IgD-negative memory B cell (primary cell): ENCODE data around the gene STK35. TPM values are rescaled to one million over a fixed set of nuclear protein-coding genes. Genes with fewer than 3 reads are reported as not detected.

ENCODE experiments used
- H3K27ac Mint-ChIP-seq, 3 donors: one replicate each; pipeline ENCODE4 v1.8.0; 2020 to 2022; ENCODE audit warnings: mild to moderate bottlenecking in 3 of 3, mixed read lengths in 3 of 3, moderate library complexity in 1 of 3
- H3K27me3 Mint-ChIP-seq: one replicate; pipeline ENCODE4 v1.8.0; 2021; ENCODE audit warnings: mixed read lengths
- H3K36me3 Mint-ChIP-seq: one replicate; pipeline ENCODE4 v1.8.0; 2020; ENCODE audit warnings: mild to moderate bottlenecking, mixed read lengths
- H3K4me1 Mint-ChIP-seq, 3 donors: one replicate each; pipeline ENCODE4 v1.8.0; 2020 to 2022; ENCODE audit warnings: mixed read lengths in 3 of 3, mild to moderate bottlenecking in 1 of 3
- H3K4me3 Mint-ChIP-seq, 4 donors: one replicate each; pipeline ENCODE4 v1.8.0; 2020 to 2022; ENCODE audit warnings: mild to moderate bottlenecking in 4 of 4, mixed read lengths in 4 of 4, moderate library complexity in 3 of 4
- H3K9me3 Mint-ChIP-seq, 3 donors: one replicate each; pipeline ENCODE4 v1.8.0; 2020 to 2021; ENCODE audit warnings: mixed read lengths in 3 of 3, mild to moderate bottlenecking in 1 of 3
- polyA plus RNA-seq: library from polyadenylated mRNA; unstranded; fragments of 300-500 nt; fragmentation: Illumina TruSeq; gene quantifications from one replicate; pipeline ENCODE4 v1.2.3, GENCODE V29; 2021

The STK35 gene
- 5.0 TPM for polyA plus RNA-seq

GRCh38 chr20:2101057-2101864, at the start of gene STK35:
Gene STK35, plus strand, starts transcription at chr20:2101827. Its CDS starts 55 bp downstream, at chr20:2101882.
- Mint-ChIP-seq H3K27me3 (no peaks in the 10 kb centered on the region), H3K27ac (peak within 1 kb of the TSS; percentile 99 to 100 (median 100)), H3K9me3 (no peaks in the 10 kb centered on the region), H3K4me1 (peaks cover 28 to 33% (median 29%) of the 10 kb centered on the region in 3 donors), H3K4me3 (peak within 1 kb of the TSS; percentile 91 to 98 (median 96)), H3K36me3 (no peaks in the 10 kb centered on the region)

- Mint-ChIP-seq H3K36me3 (no peaks in the 10 kb centered on the region), H3K27ac (no peak overlapping the region), H3K4me1 (no peaks in the 10 kb centered on the region), H3K9me3 (peaks cover 0 to 9% (median 2%) of the 10 kb centered on the region in 3 donors), H3K27me3 (peaks cover 8% of the 10 kb centered on the region), H3K4me3 (no peak overlapping the region)
Measured at GRCh38 chr20:2051946-2052345, 49.7 kb upstream of the STK35 start.

GRCh38 chr20:2052741-2053140, 48.9 kb upstream of the STK35 start:
- peaks cover 0 to 12% (median 5%) of the 10 kb centered on the region in 3 donors for H3K9me3 Mint-ChIP-seq
- no peaks in the 10 kb centered on the region for H3K36me3 Mint-ChIP-seq
- no peak overlapping the region for H3K27ac Mint-ChIP-seq
- no peaks in the 10 kb centered on the region for H3K4me1 Mint-ChIP-seq
- no peak overlapping the region for H3K4me3 Mint-ChIP-seq
- peaks cover 9% of the 10 kb centered on the region for H3K27me3 Mint-ChIP-seq

GRCh38 chr20:2053615-2054014, 48.0 kb upstream of the STK35 start:
- Mint-ChIP-seq H3K4me1 (no peaks in the 10 kb centered on the region), H3K4me3 (no peak overlapping the region), H3K9me3 (peaks cover 3 to 20% (median 11%) of the 10 kb centered on the region in 3 donors), H3K36me3 (no peaks in the 10 kb centered on the region), H3K27me3 (peaks cover 10% of the 10 kb centered on the region), H3K27ac (no peak overlapping the region)

- Mint-ChIP-seq H3K27me3 (peaks cover 5% of the 10 kb centered on the region), H3K4me1 (no peaks in the 10 kb centered on the region), H3K4me3 (no peak overlapping the region), H3K27ac (no peak overlapping the region), H3K36me3 (no peaks in the 10 kb centered on the region), H3K9me3 (peaks cover 3 to 21% (median 11%) of the 10 kb centered on the region in 3 donors)
Measured at GRCh38 chr20:2054911-2055310, 46.7 kb upstream of the STK35 start.

GRCh38 chr20:2059411-2059810, 42.2 kb upstream of the STK35 start:
- Mint-ChIP-seq H3K27me3 (peaks cover 5% of the 10 kb centered on the region), H3K9me3 (peaks cover 3 to 11% (median 11%) of the 10 kb centered on the region in 3 donors), H3K4me3 (no peak overlapping the region), H3K4me1 (no peaks in the 10 kb centered on the region), H3K36me3 (no peaks in the 10 kb centered on the region), H3K27ac (no peak overlapping the region)

- H3K4me3 Mint-ChIP-seq = no peak overlapping the region
- H3K27ac Mint-ChIP-seq = no peak overlapping the region
- no peaks in the 10 kb centered on the region for H3K9me3 Mint-ChIP-seq
- peaks cover 27% of the 10 kb centered on the region for H3K27me3 Mint-ChIP-seq
- H3K4me1 Mint-ChIP-seq = no peaks in the 10 kb centered on the region
- H3K36me3 Mint-ChIP-seq = no peaks in the 10 kb centered on the region
Measured at GRCh38 chr20:2065099-2065498, 36.5 kb upstream of the STK35 start.

GRCh38 chr20:2066461-2067122, 35.0 kb upstream of the STK35 start:
- Mint-ChIP-seq H3K9me3 (peaks cover 0 to under 1% (median 0%) of the 10 kb centered on the region in 3 donors), H3K36me3 (peaks cover 3% of the 10 kb centered on the region), H3K27ac (no peak overlapping the region), H3K4me1 (no peaks in the 10 kb centered on the region), H3K27me3 (peaks cover 29% of the 10 kb centered on the region), H3K4me3 (no peak overlapping the region)

GRCh38 chr20:2080532-2081224, 20.9 kb upstream of the STK35 start:
- peaks cover 21% of the 10 kb centered on the region for H3K27me3 Mint-ChIP-seq
- no peak overlapping the region for H3K27ac Mint-ChIP-seq
- no peak overlapping the region for H3K4me3 Mint-ChIP-seq
- H3K9me3 Mint-ChIP-seq = no peaks in the 10 kb centered on the region
- no peaks in the 10 kb centered on the region for H3K4me1 Mint-ChIP-seq
- no peaks in the 10 kb centered on the region for H3K36me3 Mint-ChIP-seq

- H3K4me3 Mint-ChIP-seq = no peak overlapping the region
- no peak overlapping the region for H3K27ac Mint-ChIP-seq
- no peaks in the 10 kb centered on the region for H3K36me3 Mint-ChIP-seq
- H3K9me3 Mint-ChIP-seq = no peaks in the 10 kb centered on the region
- H3K27me3 Mint-ChIP-seq = peaks cover 33% of the 10 kb centered on the region
- peaks cover 0 to 2% (median 0%) of the 10 kb centered on the region in 3 donors for H3K4me1 Mint-ChIP-seq
Measured at GRCh38 chr20:2084703-2085102, 16.9 kb upstream of the STK35 start.

- H3K4me1 Mint-ChIP-seq = peaks cover 0 to 2% (median 0%) of the 10 kb centered on the region in 3 donors
- no peak overlapping the region for H3K27ac Mint-ChIP-seq
- no peaks in the 10 kb centered on the region for H3K36me3 Mint-ChIP-seq
- no peaks in the 10 kb centered on the region for H3K9me3 Mint-ChIP-seq
- H3K27me3 Mint-ChIP-seq = peaks cover 29% of the 10 kb centered on the region
- H3K4me3 Mint-ChIP-seq = no peak overlapping the region
Measured at GRCh38 chr20:2086177-2086979, 15.2 kb upstream of the STK35 start.

GRCh38 chr20:2086980-2087377, 14.6 kb upstream of the STK35 start:
- no peak overlapping the region for H3K27ac Mint-ChIP-seq
- H3K36me3 Mint-ChIP-seq = no peaks in the 10 kb centered on the region
- H3K4me3 Mint-ChIP-seq = no peak overlapping the region
- peaks cover 26% of the 10 kb centered on the region for H3K27me3 Mint-ChIP-seq
- H3K4me1 Mint-ChIP-seq = peaks cover 0 to 2% (median 0%) of the 10 kb centered on the region in 3 donors
- H3K9me3 Mint-ChIP-seq = no peaks in the 10 kb centered on the region

GRCh38 chr20:2088891-2089290, 12.7 kb upstream of the STK35 start:
- H3K36me3 Mint-ChIP-seq = no peaks in the 10 kb centered on the region
- no peak overlapping the region for H3K4me3 Mint-ChIP-seq
- peaks cover 31% of the 10 kb centered on the region for H3K27me3 Mint-ChIP-seq
- H3K4me1 Mint-ChIP-seq = peaks cover 0 to 6% (median 4%) of the 10 kb centered on the region in 3 donors
- no peak overlapping the region for H3K27ac Mint-ChIP-seq
- H3K9me3 Mint-ChIP-seq = no peaks in the 10 kb centered on the region

GRCh38 chr20:2089447-2089846, 12.2 kb upstream of the STK35 start:
- H3K27ac Mint-ChIP-seq = peak overlapping the region in 1 of 3 donors; percentile 45
- peaks cover 0 to 6% (median 4%) of the 10 kb centered on the region in 3 donors for H3K4me1 Mint-ChIP-seq
- H3K27me3 Mint-ChIP-seq = peaks cover 34% of the 10 kb centered on the region
- no peaks in the 10 kb centered on the region for H3K9me3 Mint-ChIP-seq
- no peak overlapping the region for H3K4me3 Mint-ChIP-seq
- H3K36me3 Mint-ChIP-seq = no peaks in the 10 kb centered on the region
